Astrocyte (in vitro differentiated cells and primary cell): ENCODE measurements around the gene NRG3. TPM values are rescaled to one million over a fixed set of nuclear protein-coding genes. Genes with fewer than 3 reads are reported as not detected.
"Not testable (repeated sequence)": the region's sequence is repeated elsewhere in the genome, so short reads cannot be mapped to it uniquely, and the experiment has no call there.

Experiments used
- DNase-seq: peaks from one replicate; pipeline ENCODE4 v3.0.0-alpha.2; 2010; ENCODE audit warnings: low read depth
- FAIRE-seq: peaks from 2 replicates; lab custom pipeline; 2011; peaks lifted over from hg19 to GRCh38; lab: Jason Lieb, UNC
- H2AFZ ChIP-seq: 2 replicates; pipeline ENCODE4 v1.6.0; 2012; ENCODE audit warnings: low read depth, low read length, inconsistent platforms
- H3K27ac ChIP-seq: 2 replicates; pipeline ENCODE4 v1.5.1; 2011; ENCODE audit warnings: low read depth, low read length, inconsistent platforms
- H3K27me3 ChIP-seq: 2 replicates; pipeline ENCODE4 v1.6.0; 2011; ENCODE audit warnings: low read length, inconsistent platforms; ENCODE audit not compliant: insufficient read depth
- H3K36me3 ChIP-seq: 2 replicates; pipeline ENCODE4 v1.5.1; 2011; ENCODE audit warnings: low read length, inconsistent platforms; ENCODE audit not compliant: insufficient read depth
- H3K4me1 ChIP-seq: 2 replicates; pipeline ENCODE4 v1.5.1; 2011; ENCODE audit warnings: low read length, inconsistent platforms; ENCODE audit not compliant: insufficient read depth
- H3K4me2 ChIP-seq: 2 replicates; pipeline ENCODE4 v1.6.0; 2012; ENCODE audit warnings: low read length, inconsistent platforms
- H3K4me3 ChIP-seq: 2 replicates; pipeline ENCODE4 v1.5.1; 2011; ENCODE audit warnings: low read depth, mild to moderate bottlenecking, low read length, inconsistent platforms; ENCODE audit not compliant: insufficient read depth
- H3K79me2 ChIP-seq: 2 replicates; pipeline ENCODE4 v1.6.0; 2012; ENCODE audit warnings: mild to moderate bottlenecking, low read length, inconsistent platforms; ENCODE audit not compliant: insufficient read depth
- H3K9ac ChIP-seq: 2 replicates; pipeline ENCODE4 v1.6.0; 2012; ENCODE audit warnings: mild to moderate bottlenecking, low read length, inconsistent platforms
- H3K9me3 ChIP-seq: 2 replicates; pipeline ENCODE4 v1.5.1; 2012; ENCODE audit warnings: low read depth, mild to moderate bottlenecking, low read length, inconsistent platforms; ENCODE audit not compliant: insufficient read depth
- H4K20me1 ChIP-seq: 2 replicates; pipeline ENCODE4 v1.6.0; 2012; ENCODE audit warnings: low read length, inconsistent platforms; ENCODE audit not compliant: insufficient read depth
- H3K27ac Mint-ChIP-seq: one replicate; pipeline ENCODE4 v1.8.0; 2021; ENCODE audit warnings: mild to moderate bottlenecking, mixed read lengths; ENCODE audit not compliant: unreplicated experiment
- H3K27me3 Mint-ChIP-seq: one replicate; pipeline ENCODE4 v1.8.0; 2021; ENCODE audit warnings: low read depth, mixed read lengths; ENCODE audit not compliant: unreplicated experiment
- H3K36me3 Mint-ChIP-seq: one replicate; pipeline ENCODE4 v1.8.0; 2021; ENCODE audit warnings: low read depth, mixed read lengths; ENCODE audit not compliant: unreplicated experiment
- H3K4me1 Mint-ChIP-seq: one replicate; pipeline ENCODE4 v1.8.0; 2021; ENCODE audit warnings: low read depth, mixed read lengths; ENCODE audit not compliant: unreplicated experiment
- H3K4me3 Mint-ChIP-seq: one replicate; pipeline ENCODE4 v1.8.0; 2021; ENCODE audit warnings: mild to moderate bottlenecking, moderate library complexity, mixed read lengths; ENCODE audit not compliant: unreplicated experiment
- H3K9me3 Mint-ChIP-seq: one replicate; pipeline ENCODE4 v1.8.0; 2021; ENCODE audit warnings: mild to moderate bottlenecking, mixed read lengths; ENCODE audit not compliant: unreplicated experiment
- CTCF ChIP-seq: IDR thresholded peaks from 2 replicates; pipeline ENCODE4 v1.5.1; 2011; ENCODE audit warnings: low read depth, mild to moderate bottlenecking, inconsistent platforms, low read length, moderate library complexity; ENCODE audit not compliant: insufficient read depth
- EZH2 ChIP-seq: IDR thresholded peaks from 2 replicates; pipeline ENCODE4 v1.6.1; 2012; ENCODE audit warnings: mild to moderate bottlenecking, low read length, inconsistent platforms; ENCODE audit not compliant: insufficient read depth
- total RNA-seq: library from RNA; stranded (reverse); gene quantifications from 2 replicates; pipeline ENCODE4 v1.2.1, GENCODE V29; 2021

NRG3 gene
- total RNA-seq, 1 donor from 2014 or later = 2.1 TPM

- H3K36me3 ChIP-seq = no peaks in the 10 kb centered on the region
- peak overlapping the region; percentile 8 for H3K4me2 ChIP-seq
- H3K9me3 ChIP-seq = no peaks in the 10 kb centered on the region
- H3K36me3 Mint-ChIP-seq = no peaks in the 10 kb centered on the region
- no peaks in the 10 kb centered on the region for H3K79me2 ChIP-seq
- no peak overlapping the region for H2AFZ ChIP-seq
- no peaks in the 10 kb centered on the region for H3K27me3 ChIP-seq
- no peak overlapping the region for H3K27ac ChIP-seq
- no peak overlapping the region for H3K4me3 Mint-ChIP-seq
- TF ChIP-seq EZH2 (no peak), CTCF (no peak)
- no peaks in the 10 kb centered on the region for H3K9me3 Mint-ChIP-seq
- FAIRE-seq (no peak), DNase-seq (no peak)
- no peak overlapping the region for H3K9ac ChIP-seq
- H3K4me3 ChIP-seq = no peak overlapping the region
- no peak overlapping the region for H3K27ac Mint-ChIP-seq
- no peaks in the 10 kb centered on the region for H3K4me1 ChIP-seq
- no peaks in the 10 kb centered on the region for H4K20me1 ChIP-seq
- no peaks in the 10 kb centered on the region for H3K27me3 Mint-ChIP-seq
- peaks cover 2% of the 10 kb centered on the region for H3K4me1 Mint-ChIP-seq
Measured at GRCh38 chr10:82674036-82674435, 799.0 kb downstream of the NRG3 start.

DNA sequence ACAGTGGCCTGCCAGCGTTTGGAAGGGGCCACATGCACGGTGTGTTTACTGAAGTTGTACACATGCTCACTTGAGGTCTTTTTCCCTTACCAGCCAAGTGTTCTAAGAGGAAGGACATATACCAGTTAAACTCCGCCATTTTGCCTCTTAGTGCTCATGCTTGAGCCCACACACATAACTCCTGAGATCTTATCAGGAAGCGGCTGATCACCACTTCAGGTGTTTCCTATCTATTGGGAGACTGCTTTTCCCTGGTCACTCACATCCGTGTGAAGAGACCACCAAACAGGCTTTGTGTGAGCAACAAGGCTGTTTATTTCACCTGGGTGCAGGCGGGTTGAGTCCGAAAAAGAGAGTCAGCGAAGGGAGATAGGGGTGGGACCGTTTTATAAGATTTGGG, 802.9 kb downstream of the NRG3 start:
- H3K27ac Mint-ChIP-seq, H3K27ac ChIP-seq, H3K4me1 Mint-ChIP-seq, H3K79me2 ChIP-seq, DNase-seq, FAIRE-seq, H3K4me3 Mint-ChIP-seq, H3K27me3 Mint-ChIP-seq, H3K27me3 ChIP-seq, H3K9ac ChIP-seq, H3K36me3 Mint-ChIP-seq, H3K4me1 ChIP-seq, H3K36me3 ChIP-seq, H3K4me2 ChIP-seq, H3K9me3 Mint-ChIP-seq, H2AFZ ChIP-seq, H3K4me3 ChIP-seq, H3K9me3 ChIP-seq, H4K20me1 ChIP-seq: not testable (repeated sequence)

DNA sequence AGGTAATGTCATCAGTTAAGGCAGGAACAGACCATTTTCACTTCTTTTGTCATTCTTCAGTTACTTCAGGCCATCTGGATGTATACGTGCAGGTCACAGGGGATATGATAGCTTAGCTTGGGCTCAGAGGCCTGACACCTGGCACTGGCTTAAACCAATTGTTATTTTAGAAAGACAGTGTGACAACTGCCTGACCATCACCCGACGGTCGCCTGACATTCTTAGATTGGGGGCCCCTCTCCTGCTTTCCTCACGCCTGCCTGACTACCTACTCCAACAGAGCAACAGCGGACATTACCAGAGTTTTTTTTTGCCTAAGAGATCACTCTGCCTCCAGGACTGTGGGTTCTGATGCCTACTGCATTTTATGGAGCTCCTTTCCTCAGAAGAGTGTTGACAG, 803.5 kb downstream of the NRG3 start:
- DNase-seq, H3K27ac ChIP-seq, H2AFZ ChIP-seq, H3K36me3 ChIP-seq, H3K9me3 ChIP-seq, H3K4me2 ChIP-seq, H4K20me1 ChIP-seq, H3K27me3 Mint-ChIP-seq, H3K4me3 ChIP-seq, H3K4me1 ChIP-seq, FAIRE-seq, H3K4me3 Mint-ChIP-seq, H3K27ac Mint-ChIP-seq, H3K27me3 ChIP-seq, H3K9ac ChIP-seq, H3K4me1 Mint-ChIP-seq, H3K36me3 Mint-ChIP-seq, H3K79me2 ChIP-seq, H3K9me3 Mint-ChIP-seq: not testable (repeated sequence)

GRCh38 chr10:82680608-82681007, 805.6 kb downstream of the NRG3 start:
- no peak overlapping the region for H3K27ac Mint-ChIP-seq
- no peak overlapping the region for H3K4me2 ChIP-seq
- no peaks in the 10 kb centered on the region for H3K27me3 ChIP-seq

More at GRCh38 chr10:82680608-82681007, 805.6 kb downstream of the NRG3 start:
- H4K20me1 ChIP-seq = no peaks in the 10 kb centered on the region
- H3K4me3 ChIP-seq = no peak overlapping the region
- Mint-ChIP-seq H3K36me3 (no peaks in the 10 kb centered on the region), H3K27me3 (no peaks in the 10 kb centered on the region), H3K4me3 (no peak overlapping the region), H3K4me1 (no peaks in the 10 kb centered on the region), H3K9me3 (no peaks in the 10 kb centered on the region)
- H3K9ac ChIP-seq = no peak overlapping the region
- TF ChIP-seq CTCF = no peak
- no peak for TF ChIP-seq EZH2
- no peak overlapping the region for H2AFZ ChIP-seq
- no peaks in the 10 kb centered on the region for H3K36me3 ChIP-seq
- FAIRE-seq (no peak), DNase-seq (no peak)
- no peaks in the 10 kb centered on the region for H3K79me2 ChIP-seq
- no peak overlapping the region for H3K27ac ChIP-seq
- H3K9me3 ChIP-seq = no peaks in the 10 kb centered on the region
- H3K4me1 ChIP-seq = no peaks in the 10 kb centered on the region
